ENCODE data around the gene PAX9. TPM values are rescaled to one million over a fixed set of nuclear protein-coding genes. Genes with fewer than 3 reads are reported as not detected.
A peak's percentile ranks its signal among the peaks of the same experiment; 100 is the strongest.

PAX9 gene
- total and polyA plus RNA-seq, 2 of the 13 experiments (the other 11 are each of a cell fraction or from before 2014, with no cell fraction given): 0.03 TPM; not detected in 1

DNA sequence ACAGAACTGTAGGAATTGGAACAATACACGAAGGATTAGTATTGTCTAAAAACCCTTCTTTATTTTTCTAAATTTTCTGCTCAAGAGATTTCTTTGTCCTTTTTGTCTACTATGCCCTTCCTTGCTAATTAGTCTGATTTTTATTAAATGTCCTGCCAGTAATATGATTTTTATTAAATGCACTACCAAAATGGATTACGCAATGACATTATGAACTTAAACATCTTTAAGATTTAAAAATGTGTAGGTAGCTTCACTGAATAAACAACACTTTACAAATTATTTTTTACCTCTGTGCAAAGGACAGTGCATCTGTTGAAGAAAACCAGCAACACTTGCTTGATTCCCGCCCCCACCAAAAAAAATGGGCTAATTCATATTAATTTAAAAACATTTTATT is 8.2 kb upstream of the PAX9 start:
- H4K20me1 ChIP-seq (ENCODE audit: insufficient read depth, low read length): no peaks in the 10 kb centered on the region; the same call in 1 of the 2 replicates
- no TSS peak for BruUV-seq (replicated peaks)
- ATAC-seq (no peak), FAIRE-seq (no peak), DNase-seq (ENCODE audit: low spot score) (no peak)
- no peaks in the 10 kb centered on the region for H3K36me3 ChIP-seq (replicated peaks in 1 of 2; ENCODE audit: control insufficient read depth in 1 of 2, insufficient read depth in 2 of 2, low read length in 2 of 2)
- no peaks in the 10 kb centered on the region for H3K9me3 ChIP-seq (ENCODE audit: low read length)
- CTCF ChIA-PET (ENCODE audit: low intra/inter-chr PET ratio, low total read pairs): no interaction called here
- H3K4me3 ChIP-seq (replicated peaks in 1 of 3; ENCODE audit: insufficient read depth in 1 of 3, low read depth in 2 of 3, low read length in 3 of 3): no peak overlapping the region
- no peak overlapping the region for H3K27ac ChIP-seq (ENCODE audit: extremely low read length, insufficient read depth, low read length)
- TF ChIP-seq CEBPB (IDR thresholded peaks at IDR 0.05; ENCODE audit: borderline replicate concordance, low read depth, low read length) (peak; percentile 91), RXRA (CRISPR knock-in tag; IDR thresholded peaks at IDR 0.05) (no peak), RFXANK (CRISPR knock-in tag; IDR thresholded peaks at IDR 0.05) (no peak), IRF2 (CRISPR knock-in tag; IDR thresholded peaks at IDR 0.05) (no peak), ZNF33B (CRISPR knock-in tag; IDR thresholded peaks at IDR 0.05) (no peak), ARNTL (CRISPR knock-in tag; IDR thresholded peaks at IDR 0.05) (no peak)
- TF ChIP-seq, protein P1, sequence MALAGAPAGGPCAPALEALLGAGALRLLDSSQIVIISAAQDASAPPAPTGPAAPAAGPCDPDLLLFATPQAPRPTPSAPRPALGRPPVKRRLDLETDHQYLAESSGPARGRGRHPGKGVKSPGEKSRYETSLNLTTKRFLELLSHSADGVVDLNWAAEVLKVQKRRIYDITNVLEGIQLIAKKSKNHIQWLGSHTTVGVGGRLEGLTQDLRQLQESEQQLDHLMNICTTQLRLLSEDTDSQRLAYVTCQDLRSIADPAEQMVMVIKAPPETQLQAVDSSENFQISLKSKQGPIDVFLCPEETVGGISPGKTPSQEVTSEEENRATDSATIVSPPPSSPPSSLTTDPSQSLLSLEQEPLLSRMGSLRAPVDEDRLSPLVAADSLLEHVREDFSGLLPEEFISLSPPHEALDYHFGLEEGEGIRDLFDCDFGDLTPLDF (CRISPR knock-in tag; IDR thresholded peaks at IDR 0.05): no peak
- intact Hi-C loops (cut with micrococcal nuclease; ENCODE audit: unreplicated experiment) (no loop called here), in situ Hi-C loops (cut with HindIII; ENCODE audit: extremely low pct_ligation_motif_present, low pct_unique_long_range_greater_than_20kb) (no loop called here)
- H3K4me1 ChIP-seq (ENCODE audit: insufficient read depth, low read length): peaks cover 15% of the 10 kb centered on the region
- no peaks in the 10 kb centered on the region for H3K79me2 ChIP-seq (ENCODE audit: insufficient read depth, low read length)
- H3K27me3 ChIP-seq (ENCODE audit: control insufficient read depth in 1 of 2, insufficient read depth in 2 of 2, low read length in 2 of 2): peaks cover 27 to 61% of the 10 kb centered on the region in 2 experiments
- H3K4me2 ChIP-seq (ENCODE audit: low read depth, low read length): no peak overlapping the region
- 33% methylated on average over 3 of the region's 3 CpGs for WGBS (ENCODE audit: low lambda C conversion rate)
- no peak overlapping the region for H2AFZ ChIP-seq (ENCODE audit: low read length)
- no peak overlapping the region for H3K9ac ChIP-seq (ENCODE audit: insufficient read depth, low read depth, low read length)
- POLR2A ChIA-PET: no interaction called here

GRCh38 chr14:36653962-36654793 is 7.5 kb upstream of the PAX9 start:
- no peak overlapping the region for H3K27ac ChIP-seq (ENCODE audit: extremely low read length, insufficient read depth, low read length)
- no peak for FAIRE-seq
- no TSS peak for BruUV-seq (replicated peaks)
- intact Hi-C loops (cut with micrococcal nuclease; ENCODE audit: unreplicated experiment) (no loop called here), in situ Hi-C loops (cut with HindIII; ENCODE audit: extremely low pct_ligation_motif_present, low pct_unique_long_range_greater_than_20kb) (no loop called here)
- no peak overlapping the region for H3K4me3 ChIP-seq (replicated peaks in 1 of 3; ENCODE audit: insufficient read depth in 1 of 3, low read depth in 2 of 3, low read length in 3 of 3)
- H4K20me1 ChIP-seq (ENCODE audit: insufficient read depth, low read length): peaks cover 1% of the 10 kb centered on the region; the same call in 1 of the 2 replicates
- 56% methylated on average over 31 of the region's 31 CpGs for WGBS (ENCODE audit: low lambda C conversion rate)
- no peak overlapping the region for H3K9ac ChIP-seq (ENCODE audit: insufficient read depth, low read depth, low read length)
- CTCF ChIA-PET (ENCODE audit: low intra/inter-chr PET ratio, low total read pairs): no interaction called here
- no peak overlapping the region for H2AFZ ChIP-seq (ENCODE audit: low read length)
- TF ChIP-seq ARNT2 (CRISPR knock-in tag; IDR thresholded peaks at IDR 0.05; ENCODE audit: low read depth) (no peak), ZNF619 (CRISPR knock-in tag; IDR thresholded peaks at IDR 0.05) (0 out of 2 replicates have a peak, but pooled peaks have one; percentile 43)
- no peaks in the 10 kb centered on the region for H3K36me3 ChIP-seq (replicated peaks in 1 of 2; ENCODE audit: control insufficient read depth in 1 of 2, insufficient read depth in 2 of 2, low read length in 2 of 2)
- no peak for ATAC-seq
- H3K4me1 ChIP-seq (ENCODE audit: insufficient read depth, low read length): peaks cover 21% of the 10 kb centered on the region
- H3K79me2 ChIP-seq (ENCODE audit: insufficient read depth, low read length): no peaks in the 10 kb centered on the region
- no peak for DNase-seq (ENCODE audit: low spot score)
- peaks cover 33 to 61% of the 10 kb centered on the region in 2 experiments for H3K27me3 ChIP-seq (ENCODE audit: control insufficient read depth in 1 of 2, insufficient read depth in 2 of 2, low read length in 2 of 2)
- POLR2A ChIA-PET: no interaction called here
- H3K4me2 ChIP-seq (ENCODE audit: low read depth, low read length): no peak overlapping the region
- no peaks in the 10 kb centered on the region for H3K9me3 ChIP-seq (ENCODE audit: low read length)

Data from HepG2 (cell line).